Left lobe of liver (tissue), 2 donors: ENCODE data around the gene ZNF827. TPM values are rescaled to one million over a fixed set of nuclear protein-coding genes. Genes with fewer than 3 reads are reported as not detected.
"Not testable (repeated sequence)": the region's sequence is repeated elsewhere in the genome, so short reads cannot be mapped to it uniquely, and the experiment has no call there.

Experiments used
- ATAC-seq: fragments of 200-7000 bp; cut with Tn5 transposase; one replicate; pipeline ENCODE4 v1.9.1; 2020; ENCODE audit warnings: mild to moderate bottlenecking, moderate library complexity
- DNase-seq: peaks from one replicate; pipeline ENCODE4 v3.0.0-alpha.2; 2020; ENCODE audit warnings: low spot score
- total RNA-seq: library from RNA; stranded (reverse); gene quantifications from one replicate; pipeline ENCODE4 v1.2.1, GENCODE V29; 2021
- donor health status: DM: no; HTN: no; CAD: no; lungs with moderate emphysema.
- donor health status: DM: no; HTN: yes; CAD: no.

Gene ZNF827
- total RNA-seq, 1 donor from 2014 or later, result 0.81 TPM

GRCh38 chr4:145866991-145867390 lies 71.6 kb downstream of the ZNF827 start:
- no peak for ATAC-seq
- no peak for DNase-seq

DNA sequence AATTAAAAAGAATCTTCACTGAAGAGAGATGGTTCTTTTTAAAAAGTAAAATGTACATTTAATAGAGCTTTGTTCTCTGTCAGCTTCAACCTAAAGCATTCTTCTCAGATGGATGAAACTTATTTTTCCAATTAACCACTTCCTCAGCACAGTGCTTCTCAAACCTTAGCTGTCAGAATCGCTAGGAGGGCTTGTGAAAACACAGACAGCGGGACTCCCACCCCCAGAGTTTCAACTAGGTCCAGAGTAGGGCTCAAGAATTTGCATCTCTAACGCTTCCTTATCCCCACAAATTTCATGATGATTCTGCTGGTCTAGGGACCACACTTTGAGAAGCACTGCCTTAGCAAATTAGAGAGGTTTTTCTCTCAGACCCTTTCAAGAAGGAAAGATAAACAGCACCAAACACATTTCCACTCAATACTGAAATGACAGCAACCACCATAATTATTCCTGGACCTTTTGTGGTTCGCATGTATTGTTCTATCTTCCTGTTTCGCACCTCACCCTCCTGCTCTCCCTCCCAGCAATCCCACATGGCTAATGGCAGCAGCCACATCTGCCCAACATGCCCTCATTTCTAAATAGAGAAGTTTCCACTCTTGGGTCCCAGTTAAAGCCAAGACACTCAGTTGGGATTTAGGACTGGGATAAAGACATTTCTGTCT lies 73.2 kb downstream of the ZNF827 start:
- ATAC-seq, result no peak
- DNase-seq, result no peak

DNA sequence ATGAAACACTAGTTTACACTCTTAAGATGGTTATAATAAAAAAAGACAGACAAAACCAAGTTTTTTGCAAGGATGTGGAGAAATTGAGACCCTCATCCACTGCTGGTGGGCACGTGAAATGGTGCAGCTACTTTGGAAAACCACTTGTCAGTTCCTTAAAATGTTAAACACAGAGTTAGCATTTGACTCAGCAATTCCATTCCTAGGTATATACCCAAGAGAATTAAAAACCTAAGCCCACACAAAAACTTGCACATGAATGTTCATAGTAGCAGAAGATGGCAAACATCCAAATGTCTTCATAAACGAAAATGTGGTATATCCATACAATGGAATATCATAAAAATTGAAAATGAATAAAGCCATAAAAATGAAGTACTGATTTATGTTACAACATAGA lies 75.4 kb downstream of the ZNF827 start:
- DNase-seq (no peak), ATAC-seq (no peak)

- no peak for ATAC-seq
- no peak for DNase-seq
Observed at GRCh38 chr4:145861336-145862318, 77.0 kb downstream of the ZNF827 start.

DNA sequence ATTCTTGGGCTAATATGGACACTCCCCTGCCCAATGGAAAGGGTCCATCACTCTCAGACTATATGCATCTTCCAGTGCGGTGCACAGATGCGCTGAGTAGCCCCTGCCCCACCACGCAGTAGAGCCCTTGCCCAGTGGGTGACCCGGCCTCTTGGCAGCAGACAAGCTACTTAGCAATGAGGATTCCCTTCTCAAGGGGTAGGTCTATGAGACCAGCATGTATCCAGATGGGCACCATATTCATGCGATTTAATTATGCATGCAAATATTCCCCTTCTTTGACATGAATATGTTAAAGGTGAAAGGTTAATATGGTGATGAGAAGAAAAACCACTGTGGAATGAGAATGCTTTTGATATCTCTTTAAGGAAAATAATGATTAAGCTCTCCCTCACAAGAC lies 77.7 kb downstream of the ZNF827 start:
- DNase-seq (no peak), ATAC-seq (no peak)

DNA sequence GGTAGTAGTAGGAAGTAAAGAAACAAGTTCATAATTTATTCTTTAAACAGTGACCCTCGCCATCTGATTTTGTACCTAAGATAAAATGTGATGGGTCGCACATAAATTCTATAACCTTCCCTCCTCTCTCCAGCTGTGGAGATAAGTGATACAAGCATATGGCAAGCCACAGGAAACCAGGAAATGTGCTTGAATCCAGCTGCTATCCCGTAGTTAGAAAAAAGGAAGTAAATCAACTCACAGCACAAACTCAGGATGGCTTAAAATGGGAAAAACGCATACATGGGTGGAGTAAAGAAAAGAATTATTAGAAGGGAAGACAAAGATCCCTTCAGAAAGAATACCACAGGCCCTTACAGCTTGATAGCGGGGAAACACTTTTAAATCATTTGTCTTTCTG lies 78.2 kb downstream of the ZNF827 start:
- no peak for DNase-seq
- no peak for ATAC-seq

GRCh38 chr4:145859926-145860325 lies 78.7 kb downstream of the ZNF827 start:
- ATAC-seq (no peak), DNase-seq (no peak)

DNA sequence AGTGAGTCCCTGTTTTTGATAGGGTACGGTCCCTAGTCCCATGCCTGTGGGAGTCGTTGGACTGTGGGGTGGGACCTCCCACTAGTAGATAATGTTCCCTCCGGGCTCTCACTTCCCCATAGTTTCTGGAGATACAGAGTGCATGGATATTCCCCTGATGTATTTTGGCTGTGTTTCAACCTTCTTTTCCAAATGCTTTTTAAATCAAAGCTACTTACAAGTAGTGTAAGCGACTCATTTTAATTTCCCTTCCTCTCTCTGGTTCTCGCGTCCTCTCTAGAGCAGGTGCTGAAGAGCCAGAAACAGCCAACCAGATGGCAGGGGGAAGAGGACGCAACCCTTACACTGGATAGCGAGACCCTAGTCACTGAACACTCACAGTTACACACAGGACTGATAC lies 79.2 kb downstream of the ZNF827 start:
- ATAC-seq, result no peak

GRCh38 chr4:145852256-145852839 lies 86.3 kb downstream of the ZNF827 start:
- ATAC-seq (no peak), DNase-seq (no peak)

More for the DNA sequence above, 79.2 kb downstream of the ZNF827 start:
- DNase-seq, result no peak

GRCh38 chr4:145851511-145852201 lies 87.0 kb downstream of the ZNF827 start:
- no peak for ATAC-seq
- DNase-seq, result no peak

DNA sequence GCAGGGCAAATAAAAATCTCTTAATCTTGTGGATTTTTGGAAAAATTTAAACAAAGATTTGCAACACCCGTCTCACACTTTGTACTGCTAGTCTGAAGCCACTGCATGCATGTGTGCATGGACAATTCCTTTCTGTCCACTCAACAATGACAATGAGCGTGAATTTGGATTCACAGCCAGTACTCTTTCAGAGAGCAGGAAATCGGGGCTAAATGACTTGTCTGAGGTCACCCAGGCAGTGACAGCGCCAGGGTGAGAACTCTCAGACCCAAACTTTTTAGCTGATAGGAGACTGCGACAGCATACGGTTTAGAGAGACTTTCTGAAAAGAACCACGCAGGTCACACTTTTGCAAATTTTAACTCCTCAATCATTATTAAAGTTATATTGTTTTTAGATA lies 90.9 kb downstream of the ZNF827 start:
- ATAC-seq (peak; percentile 29), DNase-seq (no peak)

- DNase-seq, result no peak
- ATAC-seq, result no peak
Observed at GRCh38 chr4:145845118-145845517, 93.5 kb downstream of the ZNF827 start.

- DNase-seq, result no peak
- ATAC-seq, result no peak
Observed at GRCh38 chr4:145843639-145844038, 95.0 kb downstream of the ZNF827 start.

- DNase-seq (no peak), ATAC-seq (no peak)
Observed at GRCh38 chr4:145843148-145843547, 95.5 kb downstream of the ZNF827 start.

DNA sequence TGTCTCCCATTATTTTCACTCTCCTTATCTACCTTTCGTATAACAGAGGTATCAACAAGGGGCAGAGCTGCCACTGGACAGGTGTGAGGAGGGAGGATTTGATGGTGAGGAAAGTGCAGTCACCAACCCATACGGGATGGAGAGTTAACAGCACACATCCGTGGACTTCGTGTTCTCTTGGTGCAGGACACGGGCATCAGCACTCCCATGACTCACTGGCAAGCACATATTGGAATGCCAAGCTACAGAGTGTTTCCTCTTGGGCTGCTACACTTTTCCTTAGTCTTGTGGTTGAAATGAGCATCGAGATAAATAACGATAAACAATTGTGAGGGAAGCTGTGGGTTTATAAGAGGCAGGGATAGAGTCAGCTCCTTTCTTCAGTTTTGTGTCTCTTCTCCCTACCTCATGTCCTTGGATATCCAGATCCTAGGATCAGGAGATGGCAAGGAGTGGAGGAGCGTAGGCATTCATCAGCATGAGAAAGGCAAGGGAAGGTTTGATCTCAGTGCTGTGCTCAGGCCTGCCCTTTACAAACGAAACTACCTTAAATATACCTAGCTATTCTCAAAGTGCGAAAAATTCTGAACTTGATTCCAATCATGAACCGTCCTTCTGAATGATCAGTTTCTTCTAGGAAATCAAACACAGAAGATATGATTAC lies 96.3 kb downstream of the ZNF827 start:
- DNase-seq (no peak), ATAC-seq (no peak)

DNA sequence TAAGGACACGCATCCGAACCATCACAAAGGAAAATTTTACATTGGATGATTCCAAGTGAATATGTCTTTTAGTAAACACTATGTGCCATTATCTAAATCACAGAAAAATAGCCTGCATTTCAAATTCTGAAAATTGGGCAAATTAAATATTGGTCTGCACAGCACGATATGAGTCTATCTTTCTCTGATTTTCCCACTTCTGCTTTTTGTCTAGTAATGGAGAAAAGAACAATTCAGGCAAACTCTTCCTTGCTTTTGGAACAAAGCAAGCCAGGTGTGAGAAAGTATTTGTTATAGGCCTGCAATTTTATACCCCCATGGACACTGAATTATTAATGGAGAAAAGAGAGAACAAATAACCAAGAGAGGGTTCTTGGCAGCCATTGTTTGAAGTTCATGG lies 97.8 kb downstream of the ZNF827 start:
- no peak for DNase-seq
- ATAC-seq, result no peak

- DNase-seq (no peak), ATAC-seq (peak; percentile 86)
Observed at GRCh38 chr4:145840162-145840768, 98.4 kb downstream of the ZNF827 start.

- no peak for ATAC-seq
- DNase-seq, result no peak
Observed at GRCh38 chr4:145839151-145839550, 99.5 kb downstream of the ZNF827 start.

DNA sequence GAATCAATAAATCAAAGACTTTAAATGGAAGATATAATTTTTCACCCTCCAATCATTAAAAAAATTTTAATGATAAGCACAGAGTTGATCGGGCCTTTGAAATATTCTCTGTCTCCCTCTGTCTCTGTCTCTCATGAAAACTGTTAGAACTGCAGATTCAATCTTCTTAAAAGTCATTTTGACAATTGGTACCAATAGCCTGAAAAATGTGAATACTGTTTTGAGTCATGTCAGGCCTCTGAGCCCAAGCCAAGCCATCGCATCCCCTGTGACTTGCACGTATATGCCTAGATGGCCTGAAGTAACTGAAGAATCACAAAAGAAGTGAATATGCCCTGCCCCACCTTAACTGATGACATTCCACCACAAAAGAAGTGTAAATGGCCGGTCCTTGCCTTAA lies 106.2 kb downstream of the ZNF827 start:
- not testable (repeated sequence) for ATAC-seq, DNase-seq

DNA sequence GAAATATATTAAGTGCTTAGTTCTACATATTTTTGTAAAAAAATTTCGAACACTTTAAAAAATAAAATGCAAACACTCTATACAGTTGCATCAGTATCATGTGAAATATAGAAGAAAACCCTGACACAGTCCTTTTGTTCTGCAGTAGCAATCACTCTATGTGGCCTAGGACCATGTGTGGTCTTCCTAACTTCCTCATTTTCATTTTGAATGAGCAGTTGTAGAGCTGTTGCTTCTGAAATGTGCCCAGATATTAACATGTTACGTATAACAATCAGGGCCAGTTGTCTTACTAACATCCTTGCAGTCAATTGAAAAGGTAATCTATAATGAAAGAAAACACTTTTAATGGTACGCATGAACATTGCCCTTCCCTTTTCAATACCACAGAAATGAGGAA lies 107.9 kb downstream of the ZNF827 start:
- no peak for ATAC-seq
- no peak for DNase-seq
